Measurements from ENCODE around the gene PHF1.

DNA sequence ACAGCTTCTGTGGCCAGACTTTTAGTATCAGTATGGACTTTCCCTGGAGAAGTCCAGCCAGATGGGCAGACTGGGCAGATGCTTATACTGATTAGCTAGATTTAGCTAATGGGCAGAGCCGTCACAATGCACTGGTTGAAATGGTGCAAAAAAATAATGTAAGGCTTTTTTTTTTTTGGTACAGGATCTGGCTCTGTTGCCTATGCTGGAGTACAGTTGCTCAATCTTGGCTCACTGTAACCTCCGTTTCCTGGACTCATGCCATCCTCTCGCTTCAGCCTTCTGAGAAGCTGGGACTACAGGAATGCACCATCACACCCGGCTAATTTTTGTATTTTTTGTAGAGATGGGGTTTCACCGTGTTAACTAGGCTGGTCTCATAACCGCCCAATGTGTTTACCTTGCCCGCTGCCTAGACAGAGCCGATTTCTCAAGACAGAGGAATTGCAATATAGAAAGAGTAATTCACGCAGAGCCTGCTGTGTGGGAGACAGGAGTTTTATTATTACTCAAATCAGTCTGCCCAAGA, 35.6 kb upstream of the PHF1 start:
- no peak for TF ChIP-seq KMT2A (CRISPR knock-in tag; IDR thresholded peaks at IDR 0.05)
- TF ChIP-seq, protein P1, sequence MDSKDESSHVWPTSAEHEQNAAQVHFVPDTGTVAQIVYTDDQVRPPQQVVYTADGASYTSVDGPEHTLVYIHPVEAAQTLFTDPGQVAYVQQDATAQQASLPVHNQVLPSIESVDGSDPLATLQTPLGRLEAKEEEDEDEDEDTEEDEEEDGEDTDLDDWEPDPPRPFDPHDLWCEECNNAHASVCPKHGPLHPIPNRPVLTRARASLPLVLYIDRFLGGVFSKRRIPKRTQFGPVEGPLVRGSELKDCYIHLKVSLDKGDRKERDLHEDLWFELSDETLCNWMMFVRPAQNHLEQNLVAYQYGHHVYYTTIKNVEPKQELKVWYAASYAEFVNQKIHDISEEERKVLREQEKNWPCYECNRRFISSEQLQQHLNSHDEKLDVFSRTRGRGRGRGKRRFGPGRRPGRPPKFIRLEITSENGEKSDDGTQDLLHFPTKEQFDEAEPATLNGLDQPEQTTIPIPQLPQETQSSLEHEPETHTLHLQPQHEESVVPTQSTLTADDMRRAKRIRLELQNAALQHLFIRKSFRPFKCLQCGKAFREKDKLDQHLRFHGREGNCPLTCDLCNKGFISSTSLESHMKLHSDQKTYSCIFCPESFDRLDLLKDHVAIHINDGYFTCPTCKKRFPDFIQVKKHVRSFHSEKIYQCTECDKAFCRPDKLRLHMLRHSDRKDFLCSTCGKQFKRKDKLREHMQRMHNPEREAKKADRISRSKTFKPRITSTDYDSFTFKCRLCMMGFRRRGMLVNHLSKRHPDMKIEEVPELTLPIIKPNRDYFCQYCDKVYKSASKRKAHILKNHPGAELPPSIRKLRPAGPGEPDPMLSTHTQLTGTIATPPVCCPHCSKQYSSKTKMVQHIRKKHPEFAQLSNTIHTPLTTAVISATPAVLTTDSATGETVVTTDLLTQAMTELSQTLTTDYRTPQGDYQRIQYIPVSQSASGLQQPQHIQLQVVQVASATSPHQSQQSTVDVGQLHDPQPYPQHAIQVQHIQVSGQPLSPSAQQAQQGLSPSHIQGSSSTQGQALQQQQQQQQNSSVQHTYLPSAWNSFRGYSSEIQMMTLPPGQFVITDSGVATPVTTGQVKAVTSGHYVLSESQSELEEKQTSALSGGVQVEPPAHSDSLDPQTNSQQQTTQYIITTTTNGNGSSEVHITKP (CRISPR knock-in tag; IDR thresholded peaks at IDR 0.05; ENCODE audit: low read depth), result no peak
- no peak for TF ChIP-seq SOX6 (IDR thresholded peaks at IDR 0.05)
- TF ChIP-seq SOX6 (CRISPR knock-in tag; IDR thresholded peaks at IDR 0.05), result no peak
- TF ChIP-seq POLR2AphosphoS5 (IDR thresholded peaks at IDR 0.05; ENCODE audit: low read depth, low read length), result no peak
- no peak for TF ChIP-seq GLI4 (CRISPR knock-in tag; IDR thresholded peaks at IDR 0.05; ENCODE audit: borderline replicate concordance)
- no peak for TF ChIP-seq CBX5 (CRISPR knock-in tag; IDR thresholded peaks at IDR 0.05; ENCODE audit: borderline replicate concordance)
- no peak for TF ChIP-seq POLR2A (IDR thresholded peaks at IDR 0.05; ENCODE audit: insufficient read depth in 1 of 2, low read depth in 2 of 2, low read length in 2 of 2)
- no peak for TF ChIP-seq NFE2L1 (CRISPR knock-in tag; IDR thresholded peaks at IDR 0.05; ENCODE audit: borderline replicate concordance)
- TF ChIP-seq ESRRA (CRISPR knock-in tag; IDR thresholded peaks at IDR 0.05; ENCODE audit: low read depth), result no peak
- TF ChIP-seq, protein P2, sequence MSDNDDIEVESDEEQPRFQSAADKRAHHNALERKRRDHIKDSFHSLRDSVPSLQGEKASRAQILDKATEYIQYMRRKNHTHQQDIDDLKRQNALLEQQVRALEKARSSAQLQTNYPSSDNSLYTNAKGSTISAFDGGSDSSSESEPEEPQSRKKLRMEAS (IDR thresholded peaks at IDR 0.05), result no peak
- TF ChIP-seq, protein P3, sequence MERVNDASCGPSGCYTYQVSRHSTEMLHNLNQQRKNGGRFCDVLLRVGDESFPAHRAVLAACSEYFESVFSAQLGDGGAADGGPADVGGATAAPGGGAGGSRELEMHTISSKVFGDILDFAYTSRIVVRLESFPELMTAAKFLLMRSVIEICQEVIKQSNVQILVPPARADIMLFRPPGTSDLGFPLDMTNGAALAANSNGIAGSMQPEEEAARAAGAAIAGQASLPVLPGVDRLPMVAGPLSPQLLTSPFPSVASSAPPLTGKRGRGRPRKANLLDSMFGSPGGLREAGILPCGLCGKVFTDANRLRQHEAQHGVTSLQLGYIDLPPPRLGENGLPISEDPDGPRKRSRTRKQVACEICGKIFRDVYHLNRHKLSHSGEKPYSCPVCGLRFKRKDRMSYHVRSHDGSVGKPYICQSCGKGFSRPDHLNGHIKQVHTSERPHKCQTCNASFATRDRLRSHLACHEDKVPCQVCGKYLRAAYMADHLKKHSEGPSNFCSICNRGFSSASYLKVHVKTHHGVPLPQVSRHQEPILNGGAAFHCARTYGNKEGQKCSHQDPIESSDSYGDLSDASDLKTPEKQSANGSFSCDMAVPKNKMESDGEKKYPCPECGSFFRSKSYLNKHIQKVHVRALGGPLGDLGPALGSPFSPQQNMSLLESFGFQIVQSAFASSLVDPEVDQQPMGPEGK (CRISPR knock-in tag; IDR thresholded peaks at IDR 0.05), result no peak
